ENCODE measurements around the gene GOLGA6L7.
"Not testable (repeated sequence)": the region's sequence is repeated elsewhere in the genome, so short reads cannot be mapped to it uniquely, and the experiment has no call there.

The GOLGA6L7 gene

GRCh38 chr15:28844147-28844546, 4.3 kb downstream of the GOLGA6L7 start:
- H3K27me3 Mint-ChIP-seq; intact Hi-C loops (cut with micrococcal nuclease); H3K4me3 Mint-ChIP-seq; H3K9me3 Mint-ChIP-seq; H3K4me1 Mint-ChIP-seq (ENCODE audit: low read depth); H3K27ac Mint-ChIP-seq; H3K36me3 Mint-ChIP-seq (ENCODE audit: low read depth): not testable (repeated sequence)

DNA sequence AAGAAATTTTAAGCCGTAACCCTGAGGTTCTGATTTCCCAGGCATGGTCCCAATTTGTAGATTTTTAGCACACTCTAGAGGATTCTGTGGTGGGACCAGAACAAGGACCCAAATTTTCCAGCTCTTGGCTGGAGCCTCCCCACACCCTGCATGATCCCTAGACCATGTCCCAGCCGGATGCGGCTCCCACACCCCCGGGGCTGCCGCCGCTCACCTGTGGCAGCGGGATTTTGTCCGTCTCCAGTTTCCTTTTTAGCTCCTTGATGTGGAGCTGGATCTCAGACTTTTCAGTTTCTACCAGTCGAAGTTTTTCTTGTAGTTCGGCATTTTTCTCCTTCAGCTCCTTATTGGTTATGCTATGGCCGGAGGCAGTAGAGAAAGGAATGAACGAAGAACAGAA, 4.9 kb downstream of the GOLGA6L7 start:
- not testable (repeated sequence) for H3K4me1 Mint-ChIP-seq (ENCODE audit: low read depth)

GRCh38 chr15:28842210-28842609, 6.2 kb downstream of the GOLGA6L7 start:
- H3K4me1 Mint-ChIP-seq (ENCODE audit: low read depth); H3K4me3 Mint-ChIP-seq; H3K36me3 Mint-ChIP-seq (ENCODE audit: low read depth); H3K27ac Mint-ChIP-seq; H3K27me3 Mint-ChIP-seq; intact Hi-C loops (cut with micrococcal nuclease); H3K9me3 Mint-ChIP-seq: not testable (repeated sequence)

More for the DNA sequence above, 4.9 kb downstream of the GOLGA6L7 start:
- H3K9me3 Mint-ChIP-seq; H3K27me3 Mint-ChIP-seq; intact Hi-C loops (cut with micrococcal nuclease); H3K4me3 Mint-ChIP-seq; H3K27ac Mint-ChIP-seq; H3K36me3 Mint-ChIP-seq (ENCODE audit: low read depth): not testable (repeated sequence)

GRCh38 chr15:28840285-28840684, 8.2 kb downstream of the GOLGA6L7 start:
- H3K27ac Mint-ChIP-seq; H3K4me1 Mint-ChIP-seq (ENCODE audit: low read depth); H3K27me3 Mint-ChIP-seq; intact Hi-C loops (cut with micrococcal nuclease); H3K36me3 Mint-ChIP-seq (ENCODE audit: low read depth); H3K4me3 Mint-ChIP-seq; H3K9me3 Mint-ChIP-seq: not testable (repeated sequence)

DNA sequence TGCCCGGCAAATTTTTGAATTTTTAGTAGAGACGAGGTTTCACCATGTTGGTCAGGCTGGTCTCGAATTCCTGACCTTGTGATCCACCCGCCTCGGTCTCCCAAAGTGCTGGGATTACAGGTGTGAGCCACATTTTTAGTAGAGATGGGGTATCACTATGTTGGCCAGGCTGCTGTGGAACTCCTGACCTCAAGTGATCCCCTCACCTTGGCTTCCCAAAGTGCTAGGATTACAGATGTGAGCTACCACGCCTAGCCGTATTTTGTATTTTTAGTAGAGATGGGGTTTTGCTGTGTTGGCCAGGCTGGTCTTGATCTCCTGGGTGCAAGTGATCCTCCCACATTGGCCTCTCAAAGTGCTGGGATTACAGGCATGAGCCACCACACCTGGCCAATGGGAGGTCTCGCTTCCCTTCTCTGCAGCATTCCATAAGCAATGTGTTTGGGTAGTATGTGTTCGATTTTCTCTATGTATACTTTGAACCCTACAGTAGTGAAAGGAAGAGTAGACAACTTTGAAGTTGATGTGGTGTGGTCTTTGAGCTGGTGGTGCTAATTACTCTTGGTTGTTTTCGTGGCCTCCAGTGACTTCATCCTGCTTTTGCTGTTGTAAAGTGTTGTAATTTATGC, 13.4 kb downstream of the GOLGA6L7 start:
- intact Hi-C loops (cut with micrococcal nuclease); H3K4me3 Mint-ChIP-seq; H3K36me3 Mint-ChIP-seq (ENCODE audit: low read depth); H3K9me3 Mint-ChIP-seq; H3K27ac Mint-ChIP-seq: not testable (repeated sequence)
- Mint-ChIP-seq H3K4me1 (ENCODE audit: low read depth) (peaks cover 11% of the 10 kb centered on the region), H3K27me3 (peaks cover 17% of the 10 kb centered on the region)

GRCh38 chr15:28831897-28832587, 16.4 kb downstream of the GOLGA6L7 start:
- H3K36me3 Mint-ChIP-seq (ENCODE audit: low read depth); H3K9me3 Mint-ChIP-seq; H3K27ac Mint-ChIP-seq; intact Hi-C loops (cut with micrococcal nuclease): not testable (repeated sequence)
- peak overlapping the region; percentile 73 for H3K4me3 Mint-ChIP-seq
- peaks cover 19% of the 10 kb centered on the region for H3K27me3 Mint-ChIP-seq
- H3K4me1 Mint-ChIP-seq (ENCODE audit: low read depth), result peaks cover 11% of the 10 kb centered on the region

GRCh38 chr15:28821420-28821819, 27.0 kb downstream of the GOLGA6L7 start:
- H3K4me1 Mint-ChIP-seq (ENCODE audit: low read depth); H3K4me3 Mint-ChIP-seq; H3K27ac Mint-ChIP-seq; H3K9me3 Mint-ChIP-seq; H3K27me3 Mint-ChIP-seq; intact Hi-C loops (cut with micrococcal nuclease); H3K36me3 Mint-ChIP-seq (ENCODE audit: low read depth): not testable (repeated sequence)

DNA sequence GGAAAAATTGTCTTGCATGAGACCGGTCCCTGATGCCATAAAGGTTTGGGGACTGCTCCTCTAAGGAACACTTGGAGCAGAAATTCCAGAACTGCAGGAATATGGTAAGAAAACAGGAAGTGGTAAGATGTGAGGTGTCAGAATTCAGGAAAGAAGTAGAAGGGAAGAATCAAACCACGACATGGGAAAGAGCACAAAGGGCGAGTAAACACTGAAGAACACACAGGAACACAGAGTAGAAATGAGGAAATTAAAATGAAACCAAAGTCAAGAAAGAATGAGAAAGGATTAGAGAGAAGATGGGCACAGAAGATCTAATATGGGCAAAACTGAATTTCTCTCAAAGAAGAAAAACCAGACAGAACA, 28.5 kb downstream of the GOLGA6L7 start:
- H3K4me1 Mint-ChIP-seq (ENCODE audit: low read depth); H3K9me3 Mint-ChIP-seq; intact Hi-C loops (cut with micrococcal nuclease); H3K36me3 Mint-ChIP-seq (ENCODE audit: low read depth); H3K4me3 Mint-ChIP-seq; H3K27me3 Mint-ChIP-seq; H3K27ac Mint-ChIP-seq: not testable (repeated sequence)

- H3K4me3 Mint-ChIP-seq; H3K4me1 Mint-ChIP-seq (ENCODE audit: low read depth); intact Hi-C loops (cut with micrococcal nuclease); H3K9me3 Mint-ChIP-seq; H3K27me3 Mint-ChIP-seq; H3K36me3 Mint-ChIP-seq (ENCODE audit: low read depth); H3K27ac Mint-ChIP-seq: not testable (repeated sequence)
These were observed 29.2 kb downstream of the GOLGA6L7 start for GRCh38 chr15:28819019-28819929.

DNA sequence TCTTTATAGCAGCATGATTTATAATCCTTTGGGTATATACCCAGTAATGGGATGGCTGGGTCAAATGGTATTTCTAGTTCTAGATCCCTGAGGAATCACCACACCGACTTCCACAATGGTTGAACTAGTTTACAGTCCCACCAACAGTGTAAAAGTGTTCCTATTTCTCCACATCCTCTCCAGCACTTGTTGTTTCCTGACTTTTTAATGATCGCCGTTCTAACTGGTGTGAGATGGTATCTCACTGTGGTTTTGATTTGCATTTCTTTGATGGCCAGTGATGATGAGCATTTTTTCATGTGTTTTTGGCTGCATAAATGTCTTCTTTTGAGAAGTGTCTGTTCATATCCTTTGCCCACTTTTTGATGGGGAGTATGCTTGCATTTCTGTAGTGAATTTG, 30.3 kb downstream of the GOLGA6L7 start:
- intact Hi-C loops (cut with micrococcal nuclease); H3K27me3 Mint-ChIP-seq; H3K27ac Mint-ChIP-seq; H3K9me3 Mint-ChIP-seq; H3K36me3 Mint-ChIP-seq (ENCODE audit: low read depth); H3K4me1 Mint-ChIP-seq (ENCODE audit: low read depth); H3K4me3 Mint-ChIP-seq: not testable (repeated sequence)

DNA sequence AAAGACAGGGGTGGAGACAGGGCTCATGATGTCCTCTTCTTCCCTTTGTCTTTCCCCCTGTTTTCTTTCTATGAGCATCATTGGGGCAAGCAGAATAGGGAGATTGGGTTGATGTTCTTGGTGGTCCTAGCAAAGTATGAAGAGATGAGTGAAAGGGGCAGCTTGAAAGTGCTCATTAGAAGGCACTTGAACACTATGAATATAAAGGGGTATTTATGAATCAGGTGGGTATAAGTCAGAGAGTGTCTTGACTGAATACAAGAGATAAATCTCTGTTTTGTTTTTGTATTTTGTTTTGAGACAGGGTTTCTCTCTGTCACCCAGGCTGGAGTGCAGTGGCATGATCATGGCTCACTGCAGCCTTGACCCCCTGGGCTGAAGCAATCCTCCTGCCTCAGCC, 34.4 kb downstream of the GOLGA6L7 start:
- intact Hi-C loops (cut with micrococcal nuclease); H3K27me3 Mint-ChIP-seq; H3K27ac Mint-ChIP-seq; H3K4me3 Mint-ChIP-seq; H3K36me3 Mint-ChIP-seq (ENCODE audit: low read depth); H3K9me3 Mint-ChIP-seq; H3K4me1 Mint-ChIP-seq (ENCODE audit: low read depth): not testable (repeated sequence)

- intact Hi-C loops (cut with micrococcal nuclease); H3K4me3 Mint-ChIP-seq; H3K27me3 Mint-ChIP-seq; H3K36me3 Mint-ChIP-seq (ENCODE audit: low read depth); H3K27ac Mint-ChIP-seq; H3K9me3 Mint-ChIP-seq; H3K4me1 Mint-ChIP-seq (ENCODE audit: low read depth): not testable (repeated sequence)
These were observed 35.1 kb downstream of the GOLGA6L7 start for GRCh38 chr15:28813392-28813791.

- H3K9me3 Mint-ChIP-seq; H3K4me3 Mint-ChIP-seq; H3K4me1 Mint-ChIP-seq (ENCODE audit: low read depth); H3K27me3 Mint-ChIP-seq; intact Hi-C loops (cut with micrococcal nuclease); H3K27ac Mint-ChIP-seq; H3K36me3 Mint-ChIP-seq (ENCODE audit: low read depth): not testable (repeated sequence)
These were observed 36.4 kb downstream of the GOLGA6L7 start for GRCh38 chr15:28811852-28812550.

GRCh38 chr15:28810444-28810843, 38.0 kb downstream of the GOLGA6L7 start:
- H3K9me3 Mint-ChIP-seq; H3K36me3 Mint-ChIP-seq (ENCODE audit: low read depth); H3K4me3 Mint-ChIP-seq; H3K27me3 Mint-ChIP-seq; H3K27ac Mint-ChIP-seq; H3K4me1 Mint-ChIP-seq (ENCODE audit: low read depth); intact Hi-C loops (cut with micrococcal nuclease): not testable (repeated sequence)
